Endothelial cell of umbilical vein (primary cell): ENCODE measurements around the gene ABCF2. TPM values are rescaled to one million over a fixed set of nuclear protein-coding genes. Genes with fewer than 3 reads are reported as not detected.
A peak's percentile ranks its signal among the peaks of the same experiment; 100 is the strongest.

Experiments
- BruUV-seq: library from RNA; stranded (reverse); fragments of 400-500 nt; replicated peaks from 2 replicates; lab custom pipeline; 2021; lab: Mats Ljungman, UMichigan
- CTCF ChIA-PET: fragments of 300-600, 350-600 bp; sonication (Branson Sonifier 250); formaldehyde crosslinking; loops from one replicate; lab custom pipeline; 2021; ENCODE audit warnings: antibody characterized with exemption, inconsistent platforms; lab: Charles Lee
- POLR2A ChIA-PET: fragments of 300-600, 350-600 bp; sonication (Branson Sonifier 250); formaldehyde crosslinking; loops from one replicate; lab custom pipeline; 2021; ENCODE audit warnings: antibody characterized with exemption, inconsistent platforms; lab: Charles Lee
- DNase-seq: peaks from one replicate; pipeline ENCODE4 v3.0.0-alpha.2; 2011; ENCODE audit warnings: low read depth, low spot score
- FAIRE-seq: peaks from 2 replicates; lab custom pipeline; 2011; peaks lifted over from hg19 to GRCh38; lab: Jason Lieb, UNC
- H2AFZ ChIP-seq: 2 replicates; pipeline ENCODE4 v1.6.0; 2012; ENCODE audit warnings: low read depth, low read length, control low read depth, inconsistent platforms
- H3K27ac ChIP-seq: 2 replicates; pipeline ENCODE4 v1.5.1; 2011; ENCODE audit warnings: low read depth, mild to moderate bottlenecking, control low read depth, low read length, moderate library complexity; ENCODE audit not compliant: insufficient read depth
- H3K27me3 ChIP-seq, 2 experiments: 2 replicates each; pipeline versions ENCODE4 v1.6.0 to v1.6.1; 2011; ENCODE audit warnings: low read length in 2 of 2, mixed read lengths in 1 of 2; ENCODE audit not compliant: control insufficient read depth in 2 of 2, insufficient read depth in 2 of 2
- H3K36me3 ChIP-seq, 2 experiments: 2 replicates in 1 of 2; 3 replicates in 1 of 2; pipeline ENCODE4 v1.5.1; 2011; ENCODE audit warnings: low read length in 2 of 2, mild to moderate bottlenecking in 1 of 2, moderate library complexity in 1 of 2; ENCODE audit not compliant: control insufficient read depth in 2 of 2, insufficient read depth in 2 of 2; ENCODE audit errors: extremely low read depth in 1 of 2
- H3K4me1 ChIP-seq: 3 replicates; pipeline ENCODE4 v1.5.1; 2011; ENCODE audit warnings: mild to moderate bottlenecking, low read length; ENCODE audit not compliant: control insufficient read depth, insufficient read depth; ENCODE audit errors: extremely low read depth
- H3K4me2 ChIP-seq: 2 replicates; pipeline ENCODE4 v1.6.1; 2011; ENCODE audit warnings: low read length, control low read depth, mixed read lengths; ENCODE audit not compliant: insufficient read depth
- H3K4me3 ChIP-seq, 3 experiments: fragments of 200-600 bp in 1 of 3; sonication (generic), shearing (Covaris generic) in 1 of 3; replicated peaks in 1 of 3; 2 replicates each; pipeline ENCODE4 v1.5.1; 2011 to 2016; ENCODE audit warnings: control low read depth in 3 of 3, low read length in 3 of 3, mild to moderate bottlenecking in 2 of 3, inconsistent platforms in 1 of 3, low read depth in 1 of 3, moderate library complexity in 1 of 3; ENCODE audit not compliant: insufficient read depth in 1 of 3
- H3K79me2 ChIP-seq: 2 replicates; pipeline ENCODE4 v1.6.0; 2012; ENCODE audit warnings: low read length, inconsistent platforms; ENCODE audit not compliant: control insufficient read depth, insufficient read depth
- H3K9ac ChIP-seq: replicated peaks from 2 replicates; pipeline ENCODE3; 2011; ENCODE audit warnings: low read length, control low read depth; ENCODE audit not compliant: insufficient read depth; ENCODE audit errors: extremely low read depth
- H3K9me1 ChIP-seq: replicated peaks from 3 replicates; pipeline ENCODE4 v1.6.0; 2011; ENCODE audit warnings: mild to moderate bottlenecking, low read length; ENCODE audit not compliant: control insufficient read depth, insufficient read depth; ENCODE audit errors: extremely low read depth
- H3K9me3 ChIP-seq: replicated peaks from 2 replicates; pipeline ENCODE4 v1.5.1; 2012; ENCODE audit warnings: low read length, inconsistent platforms; ENCODE audit not compliant: control insufficient read depth, insufficient read depth
- H4K20me1 ChIP-seq: replicated peaks from 2 replicates; pipeline ENCODE3; 2011; ENCODE audit warnings: mild to moderate bottlenecking, low read length; ENCODE audit not compliant: control insufficient read depth, insufficient read depth; ENCODE audit errors: extremely low read depth
- EZH2 ChIP-seq: IDR thresholded peaks from 2 replicates; pipeline ENCODE4 v1.6.1; 2012; ENCODE audit warnings: borderline replicate concordance, low read depth, mild to moderate bottlenecking, moderate library complexity, low read length, inconsistent platforms; ENCODE audit not compliant: severe bottlenecking
- MYC ChIP-seq: IDR thresholded peaks from one replicate; pipeline ENCODE4 v1.6.1; 2011; ENCODE audit warnings: mild to moderate bottlenecking, low read depth, low read length
- POLR2A ChIP-seq: IDR thresholded peaks from 2 replicates; pipeline ENCODE4 v1.6.1; 2012; ENCODE audit warnings: low read depth, mild to moderate bottlenecking, control low read depth, low read length
- POLR2AphosphoS5 ChIP-seq: IDR thresholded peaks from 2 replicates; pipeline ENCODE4 v1.6.1; 2012; ENCODE audit warnings: low read depth, mild to moderate bottlenecking, control low read depth, low read length, moderate library complexity; ENCODE audit not compliant: insufficient read depth
- dilution Hi-C: fragments of 300-500 bp; cut with MboI; formaldehyde crosslinking; loops from one replicate; pipeline ENCODE4 v1.15.0; 2019; ENCODE audit warnings: low sequenced_read_pairs; ENCODE audit not compliant: extremely low pct_ligation_motif_present
- intact Hi-C: fragments of 100-400 bp; cut with micrococcal nuclease; formaldehyde crosslinking; loops from one replicate; pipeline ENCODE4 v1.10.0; 2022
- polyA plus RNA-seq, 4 experiments: library from polyadenylated mRNA; depleted of rRNA in 3 of 4; stranded (reverse) in 3 of 4; unstranded in 1 of 4; fragments of >200 nt; gene quantifications; 2 replicates each; pipeline versions ENCODE4 v1.2.1 to v1.2.3, GENCODE V29; 2011 to 2012; ENCODE audit warnings: missing spikeins in 1 of 4
- total RNA-seq: library from RNA; stranded (reverse); gene quantifications from 2 replicates; pipeline ENCODE4 v1.2.3, GENCODE V29; 2021
- TF ChIP-seq, protein P1 (sequence below), 2 donors: IDR thresholded peaks; 1 replicate in 1 of 2; 2 replicates in 1 of 2; pipeline ENCODE4 v1.5.1; 2011; ENCODE audit warnings: low read length in 2 of 2, mild to moderate bottlenecking in 2 of 2, moderate library complexity in 2 of 2, control low read depth in 1 of 2, inconsistent platforms in 1 of 2, low read depth in 1 of 2; ENCODE audit not compliant: insufficient read depth in 1 of 2; ENCODE audit errors: extremely low read depth in 1 of 2
- TF ChIP-seq, protein P2 (sequence below): IDR thresholded peaks from 2 replicates; pipeline ENCODE4 v1.6.1; 2011; ENCODE audit not compliant: insufficient read depth, insufficient read length

The ABCF2 gene
- total and polyA plus RNA-seq, 2 donors (not counting 3 experiments of a cell fraction or from before 2014, with no cell fraction given) = 45.3 to 61.6 TPM

DNA sequence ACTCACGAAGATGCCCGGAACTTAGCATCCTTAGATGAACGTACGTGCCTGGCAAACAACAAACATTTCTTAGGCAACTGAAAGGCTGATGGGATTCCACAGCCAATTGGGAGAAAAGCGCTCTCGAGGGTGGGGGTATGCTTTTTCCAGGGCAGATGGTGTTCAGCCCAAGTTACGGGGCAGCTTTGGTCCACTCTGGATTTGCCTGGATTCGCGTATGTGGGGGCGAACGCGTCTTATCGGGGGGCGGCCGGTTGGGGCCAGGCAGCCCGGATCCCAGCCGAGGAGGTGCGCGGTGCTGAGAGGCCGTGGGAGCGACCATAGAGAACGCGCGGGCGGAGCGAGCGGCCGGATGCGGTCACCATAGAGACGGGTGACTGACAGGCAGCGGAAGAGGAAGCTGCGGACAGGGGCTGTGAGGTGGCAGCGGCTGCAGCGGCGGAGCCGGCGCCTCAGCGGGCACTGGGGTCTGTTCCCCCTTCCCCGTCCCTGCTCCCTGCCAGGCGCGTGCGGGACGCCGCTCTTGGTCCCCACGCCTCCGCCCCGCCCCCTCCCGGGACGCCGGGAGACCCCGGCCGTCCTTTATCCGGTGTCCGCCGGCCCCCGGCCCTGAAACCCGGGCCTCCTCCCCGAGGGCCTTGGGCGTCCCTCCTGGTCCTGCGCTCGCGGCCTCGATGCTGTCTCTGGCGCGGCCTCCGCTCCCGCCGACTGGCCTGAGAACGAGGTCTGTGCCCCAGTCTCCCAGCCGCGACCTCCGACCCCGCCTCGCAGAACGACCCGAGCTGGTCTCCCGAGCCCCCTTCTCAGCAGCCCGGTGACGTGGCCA is 5.3 kb upstream of the ABCF2 start, which contains the start of gene CHPF2:
TSS of gene CHPF2 (plus strand) at position 393 of the 826 bp plus-strand sequence. CDS start 1,529 bp downstream, outside the sequence.
- ChIA-PET CTCF (interaction anchor here (1.0 to 4.0 kb wide), 4 partner anchors 11 to 334 kb away, joined by 3 to 58 read pairs (median 4); no protein-coding TSS in a partner anchor), POLR2A (no interaction called here)
- Histone ChIP-seq H3K79me2 (peaks cover 39% of the 10 kb centered on the region), H3K9me1 (no peaks in the 10 kb centered on the region), H3K36me3 (peaks cover 3 to 23% of the 10 kb centered on the region in 2 experiments), H3K9ac (peak within 1 kb of the TSS; percentile 91), H3K4me2 (peak within 1 kb of the TSS; percentile 63), H4K20me1 (no peaks in the 10 kb centered on the region), H3K4me3 (peak within 1 kb of the TSS; percentile 82 to 95 (median 83)), H3K4me1 (peaks cover 19% of the 10 kb centered on the region), H3K27me3 (no peaks in the 10 kb centered on the region), H3K27ac (peak within 1 kb of the TSS; percentile 88), H3K9me3 (no peaks in the 10 kb centered on the region), H2AFZ (peak within 1 kb of the TSS; percentile 41)
- intact Hi-C loops = no loop called here
- FAIRE-seq = peak; percentile 94
- peak; percentile 96 for TF ChIP-seq POLR2AphosphoS5
- TF ChIP-seq EZH2 = no peak
- TF ChIP-seq MYC = no peak
- TF ChIP-seq, protein P1, sequence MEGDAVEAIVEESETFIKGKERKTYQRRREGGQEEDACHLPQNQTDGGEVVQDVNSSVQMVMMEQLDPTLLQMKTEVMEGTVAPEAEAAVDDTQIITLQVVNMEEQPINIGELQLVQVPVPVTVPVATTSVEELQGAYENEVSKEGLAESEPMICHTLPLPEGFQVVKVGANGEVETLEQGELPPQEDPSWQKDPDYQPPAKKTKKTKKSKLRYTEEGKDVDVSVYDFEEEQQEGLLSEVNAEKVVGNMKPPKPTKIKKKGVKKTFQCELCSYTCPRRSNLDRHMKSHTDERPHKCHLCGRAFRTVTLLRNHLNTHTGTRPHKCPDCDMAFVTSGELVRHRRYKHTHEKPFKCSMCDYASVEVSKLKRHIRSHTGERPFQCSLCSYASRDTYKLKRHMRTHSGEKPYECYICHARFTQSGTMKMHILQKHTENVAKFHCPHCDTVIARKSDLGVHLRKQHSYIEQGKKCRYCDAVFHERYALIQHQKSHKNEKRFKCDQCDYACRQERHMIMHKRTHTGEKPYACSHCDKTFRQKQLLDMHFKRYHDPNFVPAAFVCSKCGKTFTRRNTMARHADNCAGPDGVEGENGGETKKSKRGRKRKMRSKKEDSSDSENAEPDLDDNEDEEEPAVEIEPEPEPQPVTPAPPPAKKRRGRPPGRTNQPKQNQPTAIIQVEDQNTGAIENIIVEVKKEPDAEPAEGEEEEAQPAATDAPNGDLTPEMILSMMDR (IDR thresholded peaks at IDR 0.05; ENCODE audit: extremely low read depth in 1 of 2, insufficient read depth in 1 of 2, low read depth in 1 of 2, low read length in 2 of 2) = no peak
- peak; percentile 95 for TF ChIP-seq POLR2A
- TF ChIP-seq, protein P2, sequence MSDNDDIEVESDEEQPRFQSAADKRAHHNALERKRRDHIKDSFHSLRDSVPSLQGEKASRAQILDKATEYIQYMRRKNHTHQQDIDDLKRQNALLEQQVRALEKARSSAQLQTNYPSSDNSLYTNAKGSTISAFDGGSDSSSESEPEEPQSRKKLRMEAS = no peak
- DNase-seq = peak; percentile 88
- no TSS peak for BruUV-seq
- dilution Hi-C loops = no loop called here
